Pancreas (tissue), 10 donors: Measurements from ENCODE around the gene CALHM6. TPM values are rescaled to one million over a fixed set of nuclear protein-coding genes. Genes with fewer than 3 reads are reported as not detected.

Experiments
- ATAC-seq, 4 donors: fragments of 200-7000 bp; cut with Tn5 transposase; one replicate each; pipeline versions ENCODE4 v1.8.0 to v1.9.1; 2020; ENCODE audit warnings: mild to moderate bottlenecking in 4 of 4, moderate library complexity in 4 of 4
- DNase-seq, 6 donors: peaks; one replicate each; pipeline ENCODE4 v3.0.0-alpha.2; 2020
- FAIRE-seq: peaks from 2 replicates; lab custom pipeline; 2012; peaks lifted over from hg19 to GRCh38; lab: Jason Lieb, UNC
- H3K27ac ChIP-seq, 4 donors: fragments of 200-600 bp; sonication (generic); 1 replicate in 3 of 4; 2 replicates in 1 of 4; pipeline versions ENCODE4 v1.5.0 to v1.8.0; 2020
- H3K27me3 ChIP-seq, 4 donors: fragments of 200-600 bp; one replicate each; pipeline ENCODE4 v1.8.0; 2021
- H3K36me3 ChIP-seq, 3 donors: fragments of 200-600 bp; sonication (generic) in 1 of 3; one replicate each; pipeline versions ENCODE4 v1.5.0 to v1.8.0; 2020 to 2021
- H3K4me1 ChIP-seq, 3 donors: fragments of 200-600 bp; one replicate each; pipeline ENCODE4 v1.8.0; 2021
- H3K4me3 ChIP-seq, 4 donors: fragments of 200-600 bp; sonication (generic) in 2 of 4; one replicate each; pipeline versions ENCODE4 v1.5.0 to v1.8.0; 2020 to 2021
- H3K9me3 ChIP-seq, 4 donors: fragments of 200-600 bp; one replicate each; pipeline ENCODE4 v1.8.0; 2021
- WGBS, 2 donors: extraction: QIAGEN DNeasy Blood & Tissue Kit; methylation state at CpG; one replicate each; pipeline ENCODE4 v1.1.7; 2013; 5-methylcytosine and 5-hydroxymethylcytosine counted together
- intact Hi-C, 3 donors: fragments of 100-400 bp; cut with DNase I; formaldehyde crosslinking; loops; one replicate each; pipeline versions ENCODE4 v1.11.1 to v1.14.2; 2022
- polyA plus RNA-seq, 2 donors: library from polyadenylated mRNA; stranded (reverse); fragments of 200-250 nt; gene quantifications; one replicate each; pipeline ENCODE4 v1.2.3, GENCODE V29; 2013
- total RNA-seq, 6 donors: library from RNA; stranded (reverse); fragmentation: NEBNext Ultra II Directional in 4 of 6; extraction: Animal tissue kit (Norgen Biotek cat#: 25700) in 4 of 6; gene quantifications; one replicate each; pipeline versions ENCODE4 v1.2.1 to v1.2.4, GENCODE V29; 2021 to 2023
- TF ChIP-seq, protein P1 (sequence below), 4 donors: fragments of 200-600 bp; sonication (generic) in 3 of 4; IDR thresholded peaks; one replicate each; pipeline versions ENCODE4 v1.5.0 to v1.8.0; 2021; ENCODE audit warnings: antibody characterized with exemption in 4 of 4
- donor health status: healthy with polysubstance abuse.
- donor health status: DM: no; HTN: no; CAD: no; lungs with moderate emphysema.
- donor health status: DM: no; HTN: no; CAD: no.
- donor health status: control.
- donor health status: control.
- donor health status: Bipolar disorder and iron deficiency.
- donor health status: DM: yes; HTN: yes; CAD: no.
- donor health status: DM: no; HTN: no; CAD: no.
- donor health status: DM: no; HTN: no; CAD: no.
- donor health status: DM: yes; HTN: yes; CAD: no.

Gene CALHM6
- total and polyA plus RNA-seq, 8 donors, result 0.44 to 4.2 (median 1.3) TPM; not detected in 1

DNA sequence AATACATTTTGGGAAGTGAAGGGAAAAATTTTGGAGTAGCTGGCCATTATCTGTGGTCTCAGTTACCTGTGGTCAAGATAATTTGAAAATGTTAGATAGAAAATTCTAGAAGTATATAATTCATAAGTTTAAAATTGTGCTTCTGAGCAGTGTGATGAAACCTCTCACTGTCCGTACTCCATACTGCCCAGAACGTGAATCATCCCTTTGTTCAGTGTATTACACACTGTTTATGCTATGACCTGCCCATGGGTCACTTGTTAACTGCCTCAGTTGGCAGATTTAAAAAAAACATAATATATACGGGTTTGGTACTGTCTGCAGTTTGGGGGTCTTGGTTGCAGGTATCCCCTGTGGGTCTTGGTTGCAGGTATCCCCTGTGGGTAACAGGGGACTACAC lies 46.1 kb downstream of the CALHM6 start:
- FAIRE-seq, result no peak
- H3K4me1 ChIP-seq, result no peaks in the 10 kb centered on the region
- TF ChIP-seq, protein P1, sequence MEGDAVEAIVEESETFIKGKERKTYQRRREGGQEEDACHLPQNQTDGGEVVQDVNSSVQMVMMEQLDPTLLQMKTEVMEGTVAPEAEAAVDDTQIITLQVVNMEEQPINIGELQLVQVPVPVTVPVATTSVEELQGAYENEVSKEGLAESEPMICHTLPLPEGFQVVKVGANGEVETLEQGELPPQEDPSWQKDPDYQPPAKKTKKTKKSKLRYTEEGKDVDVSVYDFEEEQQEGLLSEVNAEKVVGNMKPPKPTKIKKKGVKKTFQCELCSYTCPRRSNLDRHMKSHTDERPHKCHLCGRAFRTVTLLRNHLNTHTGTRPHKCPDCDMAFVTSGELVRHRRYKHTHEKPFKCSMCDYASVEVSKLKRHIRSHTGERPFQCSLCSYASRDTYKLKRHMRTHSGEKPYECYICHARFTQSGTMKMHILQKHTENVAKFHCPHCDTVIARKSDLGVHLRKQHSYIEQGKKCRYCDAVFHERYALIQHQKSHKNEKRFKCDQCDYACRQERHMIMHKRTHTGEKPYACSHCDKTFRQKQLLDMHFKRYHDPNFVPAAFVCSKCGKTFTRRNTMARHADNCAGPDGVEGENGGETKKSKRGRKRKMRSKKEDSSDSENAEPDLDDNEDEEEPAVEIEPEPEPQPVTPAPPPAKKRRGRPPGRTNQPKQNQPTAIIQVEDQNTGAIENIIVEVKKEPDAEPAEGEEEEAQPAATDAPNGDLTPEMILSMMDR (IDR thresholded peaks at IDR 0.05), result no peak
- H3K36me3 ChIP-seq, result no peaks in the 10 kb centered on the region
- no peaks in the 10 kb centered on the region for H3K27me3 ChIP-seq
- 74% methylated on average over 3 of the region's 3 CpGs for WGBS, 2 donors
- H3K4me3 ChIP-seq, result no peak overlapping the region
- DNase-seq, result no peak
- intact Hi-C loops, result no loop called here
- no peaks in the 10 kb centered on the region for H3K9me3 ChIP-seq
- ATAC-seq, result no peak
- no peak overlapping the region for H3K27ac ChIP-seq

DNA sequence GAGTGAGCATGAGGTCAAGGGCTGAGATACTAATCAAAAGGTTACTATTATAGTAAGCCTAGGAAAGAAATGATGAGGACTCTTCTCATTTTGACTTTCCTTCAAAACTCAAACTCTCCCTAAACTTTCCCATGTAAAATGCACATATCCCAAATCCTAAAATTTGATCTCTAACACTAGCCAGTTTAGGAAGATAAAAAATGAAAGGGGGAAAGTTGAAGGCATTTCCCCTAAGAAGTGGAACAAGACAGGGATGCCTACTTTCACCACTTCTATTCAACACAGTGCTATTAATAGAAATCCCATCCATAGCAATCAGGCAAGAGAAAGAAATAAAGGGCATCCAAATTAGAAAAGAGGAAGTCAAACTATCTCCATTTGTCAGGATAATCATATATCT lies 47.4 kb downstream of the CALHM6 start:
- intact Hi-C loops, result no loop called here
- Histone ChIP-seq H3K27me3 (no peaks in the 10 kb centered on the region), H3K36me3 (no peaks in the 10 kb centered on the region), H3K9me3 (no peaks in the 10 kb centered on the region), H3K4me1 (no peaks in the 10 kb centered on the region), H3K4me3 (no peak overlapping the region), H3K27ac (no peak overlapping the region)
- FAIRE-seq (no peak), DNase-seq (no peak), ATAC-seq (no peak)
- TF ChIP-seq, protein P1 (IDR thresholded peaks at IDR 0.05), result no peak

DNA sequence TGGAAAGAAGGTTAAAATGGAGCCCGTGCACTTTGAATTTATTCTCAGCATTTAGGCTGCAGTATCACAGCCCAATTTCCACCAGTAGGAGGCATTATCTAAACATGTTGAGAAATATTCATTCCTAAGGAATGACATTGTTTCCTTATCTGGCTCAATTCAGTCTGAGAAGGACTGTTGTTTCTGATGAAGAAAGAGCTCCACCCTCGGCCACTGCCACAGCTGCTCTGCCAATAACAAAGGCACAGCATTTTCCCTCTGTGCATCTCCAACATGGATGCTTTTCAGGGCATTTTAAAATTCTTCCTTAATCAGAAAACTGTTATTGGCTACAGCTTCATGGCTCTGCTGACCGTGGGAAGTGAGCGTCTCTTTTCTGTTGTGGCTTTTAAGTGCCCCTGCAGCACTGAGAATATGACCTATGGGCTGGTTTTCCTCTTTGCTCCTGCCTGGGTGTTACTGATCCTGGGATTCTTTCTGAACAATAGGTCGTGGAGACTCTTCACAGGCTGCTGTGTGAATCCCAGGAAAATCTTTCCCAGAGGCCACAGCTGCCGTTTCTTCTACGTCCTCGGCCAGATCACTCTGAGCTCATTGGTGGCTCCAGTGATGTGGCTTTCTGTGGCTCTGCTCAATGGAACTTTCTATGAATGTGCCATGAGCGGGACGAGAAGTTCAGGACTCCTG lies 50.4 kb downstream of the CALHM6 start, which contains the start of gene CALHM5:
CALHM5 (plus strand) TSS at position 216 of the 687 bp plus-strand sequence; CDS start at position 274, 58 bp downstream.
- WGBS, 2 donors, result 45 to 49% methylated on average over 10 of the region's 10 CpGs
- FAIRE-seq (peak; percentile 56), ATAC-seq (peak in 3 of 4 donors; percentile 64 to 84 (median 80)), DNase-seq (peak in 1 of 6 donors; percentile 9)
- H3K27ac ChIP-seq, result peak within 1 kb of the TSS in 2 of 4 donors; percentile 1 to 45
- no peaks in the 10 kb centered on the region for H3K9me3 ChIP-seq
- no peaks in the 10 kb centered on the region for H3K36me3 ChIP-seq
- TF ChIP-seq, protein P1 (IDR thresholded peaks at IDR 0.05), result peak in 2 of 4 donors; percentile 23 to 28
- H3K4me1 ChIP-seq, result no peaks in the 10 kb centered on the region
- intact Hi-C loops, result no loop called here
- H3K4me3 ChIP-seq, result no peak within 1 kb of the TSS
- no peaks in the 10 kb centered on the region for H3K27me3 ChIP-seq

DNA sequence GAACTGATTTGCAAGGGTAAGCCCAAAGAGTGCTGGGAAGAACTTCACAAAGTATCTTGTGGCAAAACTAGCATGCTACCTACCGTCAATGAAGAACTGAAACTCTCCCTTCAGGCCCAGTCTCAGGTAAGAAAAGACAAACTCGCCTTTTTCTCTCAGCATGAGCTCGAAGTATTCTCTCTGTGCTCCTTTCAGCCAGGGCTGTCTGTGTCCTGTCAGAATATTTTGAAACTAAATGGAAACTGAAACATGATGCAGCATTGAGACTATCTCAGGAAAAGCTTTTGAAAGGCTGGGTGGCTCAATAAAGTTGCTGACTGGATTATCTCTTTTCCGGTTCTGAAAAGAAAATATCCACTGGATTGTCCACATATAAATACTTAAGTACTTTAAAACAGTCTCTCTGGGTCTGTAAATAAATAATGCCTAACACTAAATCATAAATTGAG lies 51.0 kb downstream of the CALHM6 start:
- intact Hi-C loops, result no loop called here
- H3K27me3 ChIP-seq, result no peaks in the 10 kb centered on the region
- ATAC-seq, result no peak
- TF ChIP-seq, protein P1 (IDR thresholded peaks at IDR 0.05), result no peak
- H3K27ac ChIP-seq, result peak overlapping the region in 2 of 4 donors; percentile 1 to 45
- no peak overlapping the region for H3K4me3 ChIP-seq
- H3K9me3 ChIP-seq, result no peaks in the 10 kb centered on the region
- no peak for FAIRE-seq
- 62 to 73% methylated on average over 4 of the region's 4 CpGs for WGBS, 2 donors
- H3K4me1 ChIP-seq, result no peaks in the 10 kb centered on the region
- H3K36me3 ChIP-seq, result no peaks in the 10 kb centered on the region
- DNase-seq, result no peak

DNA sequence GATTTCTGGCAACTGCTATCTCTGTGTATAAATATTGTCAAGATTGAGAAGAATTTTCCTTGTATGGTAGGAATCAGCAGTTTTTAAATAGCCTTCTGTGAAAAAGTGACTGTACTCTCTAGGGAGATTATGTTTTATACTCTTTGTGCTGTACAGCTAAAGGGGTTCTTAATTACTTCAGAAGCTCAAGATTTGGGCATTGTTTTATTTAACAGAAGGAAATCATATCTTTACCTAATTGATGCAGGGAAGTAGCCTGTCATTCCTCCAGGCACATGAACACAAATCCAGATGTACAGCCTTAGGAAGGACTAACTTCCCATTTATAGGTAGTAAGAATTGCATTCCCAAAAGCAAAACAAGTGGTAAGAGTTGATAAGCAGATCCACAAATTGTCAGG lies 51.6 kb downstream of the CALHM6 start:
- FAIRE-seq (no peak), DNase-seq (no peak), ATAC-seq (no peak)
- Histone ChIP-seq H3K27ac (no peak overlapping the region), H3K4me3 (no peak overlapping the region), H3K36me3 (no peaks in the 10 kb centered on the region), H3K4me1 (no peaks in the 10 kb centered on the region), H3K27me3 (no peaks in the 10 kb centered on the region), H3K9me3 (no peaks in the 10 kb centered on the region)
- intact Hi-C loops, result no loop called here
- TF ChIP-seq, protein P1 (IDR thresholded peaks at IDR 0.05), result no peak
